HEK293T (cell line): ENCODE measurements around the gene RNF217.

Experiments
- L3MBTL2 ChIP-seq: fragments of 450-650 bp; conservative IDR thresholded peaks from 2 replicates; pipeline ENCODE4 v1.6.1; 2016; ENCODE audit warnings: mild to moderate bottlenecking
- NFRKB ChIP-seq: fragments of 450-650 bp; IDR thresholded peaks from 2 replicates; pipeline ENCODE4 v1.6.1; 2016; ENCODE audit warnings: mild to moderate bottlenecking, moderate library complexity

- TF ChIP-seq L3MBTL2 (no peak), NFRKB (no peak)
Observed at GRCh38 chr6:125018136-125018535, 55.9 kb downstream of the RNF217 start.
